Limb (tissue), 2 donors: ENCODE results near the gene GSTM4.

Experiments used
- DNase-seq, 2 donors: peaks; one replicate each; pipeline ENCODE4 v3.0.0-alpha.2; 2016; ENCODE audit errors: extremely low spot score in 2 of 2

GSTM4 gene

GRCh38 chr1:109624201-109625010 lies 31.5 kb upstream of the GSTM4 start:
- peak in 1 of 2 donors; percentile 33 for DNase-seq

DNA sequence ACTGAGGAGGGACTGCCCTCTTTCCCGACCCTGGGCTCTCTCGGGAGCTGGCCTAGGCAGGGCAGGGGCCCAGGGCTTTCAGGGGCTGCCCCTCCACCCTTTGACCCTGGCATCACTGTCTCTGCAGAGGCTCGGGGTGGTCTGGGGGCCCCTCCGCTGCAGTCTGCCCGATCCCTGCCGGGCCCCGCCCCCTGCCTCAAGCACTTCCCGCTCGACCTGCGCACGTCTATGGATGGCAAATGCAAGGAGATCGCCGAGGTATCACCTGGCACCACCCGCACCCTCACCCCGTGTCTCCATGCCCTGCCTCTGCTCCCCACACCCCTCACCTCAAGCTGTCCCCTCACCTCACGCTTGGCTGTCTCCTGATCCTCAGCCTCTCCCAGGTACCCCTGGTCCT lies 30.7 kb upstream of the GSTM4 start:
- peak in 1 of 2 donors; percentile 30 for DNase-seq

DNA sequence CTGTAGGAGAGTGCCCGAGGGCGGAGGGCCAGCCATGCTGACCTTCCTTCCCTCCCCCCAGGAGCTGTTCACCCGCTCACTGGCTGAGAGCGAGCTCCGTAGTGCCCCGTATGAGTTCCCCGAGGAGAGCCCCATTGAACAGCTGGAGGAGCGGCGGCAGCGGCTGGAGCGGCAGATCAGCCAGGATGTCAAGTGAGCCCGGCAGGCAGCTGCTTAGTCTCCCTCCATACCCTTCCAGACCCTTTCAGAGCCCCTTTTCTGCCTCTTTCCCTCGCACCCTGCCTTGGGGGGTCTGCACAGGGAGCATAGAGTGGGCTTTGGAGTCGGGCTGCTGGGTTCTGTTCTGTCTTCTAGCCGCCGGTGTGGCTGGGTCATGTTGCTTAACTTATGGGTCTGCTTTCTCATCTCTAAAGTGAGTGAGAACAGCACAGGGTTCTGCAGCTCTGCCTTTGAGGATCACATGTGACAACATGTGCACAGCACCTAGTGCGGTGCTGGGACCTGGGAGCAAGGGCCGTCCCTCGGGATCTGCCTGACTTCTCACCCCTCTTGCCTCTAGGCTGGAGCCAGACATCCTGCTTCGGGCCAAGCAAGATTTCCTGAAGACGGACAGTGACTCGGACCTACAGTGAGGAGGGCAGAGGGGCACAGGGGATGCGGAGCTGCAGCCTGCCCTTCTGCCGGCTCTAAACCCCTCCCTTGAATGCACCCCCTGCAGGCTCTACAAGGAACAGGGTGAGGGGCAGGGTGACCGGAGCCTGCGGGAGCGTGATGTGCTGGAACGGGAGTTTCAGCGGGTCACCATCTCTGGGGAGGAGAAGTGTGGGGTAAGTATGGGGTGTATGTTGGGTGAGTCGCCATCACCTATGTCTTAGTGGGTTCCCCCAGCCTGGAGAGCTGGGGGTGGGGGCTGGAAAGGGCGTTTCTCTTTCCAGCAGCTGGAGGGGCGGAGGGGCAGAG lies 30.0 kb upstream of the GSTM4 start:
- DNase-seq: peak in 1 of 2 donors; percentile 55

DNA sequence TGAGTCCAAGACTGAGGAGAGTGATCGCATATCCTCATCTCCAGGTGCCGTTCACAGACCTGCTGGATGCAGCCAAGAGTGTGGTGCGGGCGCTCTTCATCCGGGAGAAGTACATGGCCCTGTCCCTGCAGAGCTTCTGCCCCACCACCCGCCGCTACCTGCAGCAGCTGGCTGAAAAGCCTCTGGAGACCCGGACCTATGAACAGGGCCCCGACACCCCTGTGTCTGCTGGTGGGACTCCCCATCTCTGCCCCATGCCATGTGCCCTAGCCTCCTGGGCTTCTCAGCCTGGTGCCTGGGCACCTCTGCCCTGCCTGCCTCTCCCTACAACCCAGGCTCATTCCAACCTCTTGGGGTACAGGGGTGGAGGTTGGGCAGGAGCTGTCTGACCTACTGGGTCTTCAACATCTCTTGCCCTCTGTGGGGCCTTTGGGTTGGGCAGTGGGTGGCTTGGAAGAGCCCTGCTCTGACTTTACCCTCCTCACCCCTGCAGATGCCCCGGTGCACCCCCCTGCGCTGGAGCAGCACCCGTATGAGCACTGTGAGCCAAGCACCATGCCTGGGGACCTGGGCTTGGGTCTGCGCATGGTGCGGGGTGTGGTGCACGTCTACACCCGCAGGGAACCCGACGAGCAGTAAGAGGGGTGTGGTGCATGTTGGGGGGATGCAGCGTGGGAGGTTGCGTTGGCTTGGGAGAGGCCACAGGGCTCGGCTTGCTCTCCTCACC lies 29.1 kb upstream of the GSTM4 start:
- DNase-seq: no peak

GRCh38 chr1:109627692-109628399 lies 28.1 kb upstream of the GSTM4 start:
- no peak for DNase-seq

DNA sequence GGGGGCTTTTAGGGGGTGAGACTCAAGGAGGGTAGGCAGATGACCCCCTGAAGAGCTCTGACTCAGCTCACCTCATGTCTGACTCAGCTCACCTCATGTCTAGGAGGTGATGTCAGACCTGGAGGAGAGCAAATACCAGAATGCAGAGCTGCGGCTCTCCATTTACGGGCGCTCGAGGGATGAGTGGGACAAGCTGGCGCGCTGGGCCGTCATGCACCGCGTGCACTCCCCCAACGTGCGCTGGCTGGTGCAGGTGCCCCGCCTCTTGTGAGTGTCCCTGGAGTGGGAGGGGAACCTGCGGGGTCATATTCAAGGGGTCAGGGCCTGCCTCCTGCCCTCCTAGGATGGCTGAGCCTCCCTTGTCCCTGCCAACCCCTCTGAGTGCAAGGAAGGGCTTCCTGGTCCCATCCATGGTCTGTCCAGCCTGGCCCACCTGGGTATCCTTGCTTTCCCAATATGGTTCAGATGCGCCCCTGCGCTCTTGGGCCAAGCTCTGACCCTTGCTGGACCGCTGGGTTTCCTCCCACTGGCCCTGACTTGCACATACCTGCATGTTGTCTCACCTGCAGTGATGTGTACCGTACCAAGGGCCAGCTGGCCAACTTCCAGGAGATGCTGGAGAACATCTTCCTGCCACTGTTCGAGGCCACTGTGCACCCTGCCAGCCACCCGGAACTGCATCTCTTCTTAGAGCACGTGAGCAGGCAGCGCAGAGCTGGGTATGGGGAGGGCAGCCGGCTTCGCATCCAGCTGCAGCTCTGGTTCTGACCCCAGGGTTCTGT lies 27.2 kb upstream of the GSTM4 start:
- no peak for DNase-seq

DNA sequence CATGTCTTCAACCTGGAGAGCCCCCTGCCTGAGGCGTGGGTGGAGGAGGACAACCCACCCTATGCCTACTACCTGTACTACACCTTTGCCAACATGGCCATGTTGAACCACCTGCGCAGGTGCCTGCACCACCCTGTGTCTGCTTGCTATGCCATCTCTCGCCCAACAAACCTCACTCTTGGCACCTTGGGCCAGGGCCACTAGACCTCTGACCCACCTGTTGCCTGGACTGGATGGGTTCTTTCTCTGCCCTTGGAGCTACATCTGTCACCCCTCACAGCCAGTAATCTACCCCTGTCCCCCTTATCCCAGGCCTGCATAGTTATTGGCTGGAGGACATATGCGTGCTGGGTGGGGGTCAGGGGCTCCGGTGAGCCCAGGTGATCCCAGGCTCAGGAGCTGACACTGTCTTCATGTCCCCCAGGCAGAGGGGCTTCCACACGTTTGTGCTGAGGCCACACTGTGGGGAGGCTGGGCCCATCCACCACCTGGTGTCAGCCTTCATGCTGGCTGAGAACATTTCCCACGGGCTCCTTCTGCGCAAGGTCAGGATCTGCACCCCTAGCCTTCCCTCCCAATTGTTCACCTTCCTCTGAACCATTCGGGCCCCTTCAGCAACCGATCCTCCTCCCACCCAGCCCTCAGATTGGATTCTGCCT lies 26.4 kb upstream of the GSTM4 start:
- no peak for DNase-seq

DNA sequence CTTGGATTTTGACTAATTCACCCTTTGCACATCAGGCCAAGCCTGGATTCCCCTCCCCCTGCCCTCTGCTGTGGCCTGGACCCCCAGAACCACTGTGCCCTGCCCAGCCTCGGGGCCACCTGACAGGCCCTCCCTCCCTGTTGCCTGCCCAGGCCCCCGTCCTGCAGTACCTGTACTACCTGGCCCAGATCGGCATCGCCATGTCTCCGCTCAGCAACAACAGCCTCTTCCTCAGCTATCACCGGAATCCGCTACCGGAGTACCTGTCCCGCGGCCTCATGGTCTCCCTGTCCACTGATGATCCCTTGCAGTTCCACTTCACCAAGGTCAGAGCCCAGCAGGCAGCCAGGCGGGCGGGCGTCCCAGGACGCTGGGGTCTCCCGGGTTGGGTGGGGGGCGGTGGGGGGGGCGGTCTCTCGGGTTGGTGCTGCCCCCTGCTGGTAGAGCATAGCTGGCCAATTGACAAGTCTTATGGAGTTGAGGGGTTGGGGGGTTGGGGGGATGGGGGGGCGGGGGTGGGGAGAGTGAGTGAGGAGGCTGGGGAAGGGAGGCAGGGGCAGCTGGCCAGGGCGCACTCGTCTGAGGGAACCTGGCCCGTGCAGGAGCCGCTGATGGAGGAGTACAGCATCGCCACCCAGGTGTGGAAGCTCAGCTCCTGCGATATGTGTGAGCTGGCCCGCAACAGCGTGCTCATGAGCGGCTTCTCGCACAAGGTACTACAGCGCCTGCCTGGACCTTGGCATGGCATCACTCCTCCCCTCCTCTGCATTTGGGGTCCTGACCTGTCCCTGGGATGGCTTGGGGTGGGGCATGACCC lies 25.6 kb upstream of the GSTM4 start:
- DNase-seq: peak in 1 of 2 donors; percentile 70

- no peak for DNase-seq
Observed at GRCh38 chr1:109630898-109631512, 24.9 kb upstream of the GSTM4 start.

- DNase-seq: no peak
Observed at GRCh38 chr1:109631513-109632505, 24.1 kb upstream of the GSTM4 start.

DNA sequence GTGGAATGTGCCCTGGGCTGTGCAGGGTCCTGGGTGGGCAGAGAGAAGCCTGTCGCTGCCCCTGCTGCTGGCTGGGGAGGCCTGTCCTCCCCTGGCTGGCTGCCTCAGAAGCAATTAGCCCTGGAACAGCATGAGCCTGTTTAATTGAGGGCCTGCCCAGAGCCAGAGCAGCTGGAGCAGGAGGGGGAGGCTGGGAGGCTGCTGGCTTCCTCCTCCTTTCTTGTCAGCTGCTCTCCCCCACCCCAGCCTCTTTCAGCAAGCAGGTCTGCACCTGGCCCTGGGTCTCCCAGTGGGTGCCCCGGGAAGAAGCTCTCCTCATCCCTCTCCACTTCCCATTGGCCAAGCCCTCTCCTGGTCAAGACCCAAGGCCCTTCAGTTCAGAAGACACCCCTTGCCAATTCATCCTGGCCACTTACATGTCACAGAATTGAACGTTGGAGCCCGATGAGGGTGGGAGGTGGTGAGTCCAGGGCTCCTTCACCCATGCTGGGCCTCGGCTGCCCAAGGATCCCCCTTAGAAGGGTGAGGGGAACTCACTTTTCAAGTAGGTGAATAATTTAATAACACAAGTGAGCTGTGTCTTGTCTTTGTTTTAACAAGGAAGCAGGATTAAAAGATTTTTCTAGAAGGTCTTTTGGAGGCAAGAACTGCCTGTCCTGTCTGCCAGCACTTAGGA lies 23.1 kb upstream of the GSTM4 start:
- peak in 1 of 2 donors; percentile 59 for DNase-seq

- no peak for DNase-seq
Observed at GRCh38 chr1:109634292-109634691, 21.6 kb upstream of the GSTM4 start.

DNA sequence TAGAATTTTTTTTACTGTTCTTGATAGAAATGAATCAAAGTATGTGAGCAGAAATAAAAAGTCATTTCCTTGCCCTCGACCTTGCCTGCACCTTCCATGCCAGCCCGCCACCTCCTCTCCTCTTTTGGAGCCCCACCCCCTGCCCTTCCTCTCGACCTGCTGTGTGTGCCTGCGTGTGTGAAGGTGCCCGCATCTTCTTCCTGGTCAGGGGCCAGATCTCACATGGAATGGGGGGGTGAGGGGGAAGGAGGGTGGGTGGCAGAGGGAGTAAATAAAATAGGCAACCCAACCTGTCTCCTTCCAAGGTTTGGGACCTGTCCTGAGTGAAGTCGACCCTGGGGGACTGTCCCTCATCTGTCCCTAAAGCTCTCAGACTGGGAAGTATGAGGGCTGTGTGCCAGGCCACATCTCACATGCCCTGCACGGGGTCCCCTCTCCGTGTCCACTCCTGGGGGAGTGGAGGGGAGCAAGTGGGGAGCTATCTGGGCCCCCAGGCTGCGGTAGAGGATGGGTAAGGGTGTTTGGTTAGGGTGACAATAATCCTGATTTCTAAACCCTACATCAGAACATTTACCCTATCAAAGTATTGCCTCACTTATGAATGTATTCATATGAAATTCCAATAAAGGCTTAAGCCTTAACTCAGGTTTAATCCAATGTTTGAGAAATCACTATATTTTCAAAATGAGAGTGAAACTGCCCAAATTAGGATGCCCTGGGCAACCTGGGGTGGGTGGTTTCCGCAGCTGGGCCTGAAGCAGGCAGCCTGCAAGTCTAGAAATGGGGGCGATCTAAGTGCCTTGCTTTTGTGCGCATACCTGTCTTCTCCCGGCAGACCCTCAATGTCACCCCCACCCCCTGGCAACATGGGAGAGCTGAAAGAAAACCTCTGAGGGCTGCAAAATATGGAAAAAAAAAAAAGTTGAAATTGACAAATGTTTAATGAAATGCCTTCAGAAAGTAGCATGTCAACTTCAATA lies 20.8 kb upstream of the GSTM4 start:
- DNase-seq: peak in 1 of 2 donors; percentile 21

DNA sequence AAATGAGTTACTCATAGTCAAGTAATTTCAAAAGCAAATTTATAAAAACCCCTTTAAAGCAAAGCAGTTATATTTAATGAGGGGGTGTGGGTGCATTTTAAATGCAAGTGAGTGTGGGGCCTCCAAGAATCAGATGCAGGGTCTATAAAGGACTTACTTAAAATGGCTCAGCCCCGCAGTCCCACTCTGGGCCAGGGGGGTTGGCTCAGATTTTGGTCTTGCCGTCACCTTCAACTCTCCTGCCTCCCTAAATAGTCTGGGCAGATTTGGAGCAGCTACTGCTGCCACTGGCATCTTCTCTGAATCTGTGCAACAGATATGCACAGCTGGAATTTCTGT lies 20.1 kb upstream of the GSTM4 start:
- peak in 1 of 2 donors; percentile 21 for DNase-seq

DNA sequence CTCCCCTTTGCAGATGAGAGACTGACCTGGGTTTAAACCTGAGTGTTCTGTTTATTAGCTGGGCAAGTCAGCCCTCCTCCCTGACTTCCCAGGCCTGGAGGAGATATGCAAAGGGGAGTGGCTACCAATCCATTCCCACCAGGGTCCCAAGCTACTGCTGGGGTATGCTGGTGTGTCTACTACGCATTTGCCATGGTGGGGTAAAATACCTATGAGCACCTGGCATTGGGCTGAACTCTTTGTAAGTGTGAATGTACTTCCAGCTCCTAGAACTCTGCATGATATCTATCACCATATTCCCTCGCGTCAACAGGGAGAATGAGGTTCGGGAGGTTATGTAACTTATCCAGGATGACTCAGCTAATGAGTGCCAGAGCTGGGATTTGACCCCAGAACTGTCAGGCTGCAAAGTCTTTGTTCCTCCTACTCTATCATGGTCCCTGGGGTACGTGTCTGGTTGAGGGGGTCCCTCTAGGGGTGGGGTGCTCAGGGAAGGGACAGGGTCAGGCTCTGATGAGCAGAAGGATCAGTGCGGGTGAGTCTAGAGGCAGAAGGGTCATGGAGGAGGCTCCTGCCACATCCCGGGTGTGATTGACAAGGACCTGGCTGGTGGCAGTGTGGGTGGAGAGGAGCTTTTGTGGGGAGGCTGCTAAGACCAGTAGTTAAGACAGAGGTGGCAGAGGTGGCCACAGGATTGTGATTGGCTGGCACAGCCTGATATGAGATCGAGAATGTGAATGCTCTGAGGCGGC lies 19.5 kb upstream of the GSTM4 start:
- peak in 1 of 2 donors; percentile 31 for DNase-seq
